Skin epidermis (tissue), 12 donors: ENCODE results near the gene TFF2.

Experiments
- H3K27ac ChIP-seq, 21 experiments: fragments of 200-600 bp; sonication (generic) in 11 of 21; one replicate each; pipeline ENCODE4 v1.5.0; 2020; ENCODE audit warnings: mild to moderate bottlenecking in 3 of 21, inconsistent platforms in 2 of 21, moderate library complexity in 2 of 21
- H3K4me3 ChIP-seq, 7 experiments: fragments of 200-600 bp; sonication (generic) in 2 of 7; one replicate each; pipeline ENCODE4 v1.5.0; 2020; ENCODE audit warnings: inconsistent platforms in 2 of 7, mild to moderate bottlenecking in 2 of 7, moderate library complexity in 1 of 7

The TFF2 gene

DNA sequence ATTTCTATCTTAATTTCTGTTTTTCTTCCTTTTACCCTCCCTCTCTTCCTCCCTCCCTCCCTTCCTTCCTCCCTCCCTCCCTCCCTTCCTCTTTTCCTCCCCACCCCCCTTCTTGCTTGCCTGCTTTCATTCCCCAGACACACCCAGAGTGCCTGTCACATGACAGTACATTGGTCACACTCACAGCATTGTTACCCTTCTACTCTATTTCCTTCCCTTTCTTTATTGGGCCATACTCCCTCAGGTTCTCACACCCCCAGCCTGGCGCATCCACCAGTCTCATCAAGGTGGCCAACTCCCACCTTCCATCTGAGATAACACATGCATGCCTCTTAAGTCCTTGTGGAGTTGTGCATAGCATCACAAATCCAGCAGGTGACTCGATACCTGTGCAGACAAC is 34.2 kb upstream of the TFF2 start:
- Histone ChIP-seq H3K4me3 (no peak overlapping the region), H3K27ac (no peak overlapping the region)

DNA sequence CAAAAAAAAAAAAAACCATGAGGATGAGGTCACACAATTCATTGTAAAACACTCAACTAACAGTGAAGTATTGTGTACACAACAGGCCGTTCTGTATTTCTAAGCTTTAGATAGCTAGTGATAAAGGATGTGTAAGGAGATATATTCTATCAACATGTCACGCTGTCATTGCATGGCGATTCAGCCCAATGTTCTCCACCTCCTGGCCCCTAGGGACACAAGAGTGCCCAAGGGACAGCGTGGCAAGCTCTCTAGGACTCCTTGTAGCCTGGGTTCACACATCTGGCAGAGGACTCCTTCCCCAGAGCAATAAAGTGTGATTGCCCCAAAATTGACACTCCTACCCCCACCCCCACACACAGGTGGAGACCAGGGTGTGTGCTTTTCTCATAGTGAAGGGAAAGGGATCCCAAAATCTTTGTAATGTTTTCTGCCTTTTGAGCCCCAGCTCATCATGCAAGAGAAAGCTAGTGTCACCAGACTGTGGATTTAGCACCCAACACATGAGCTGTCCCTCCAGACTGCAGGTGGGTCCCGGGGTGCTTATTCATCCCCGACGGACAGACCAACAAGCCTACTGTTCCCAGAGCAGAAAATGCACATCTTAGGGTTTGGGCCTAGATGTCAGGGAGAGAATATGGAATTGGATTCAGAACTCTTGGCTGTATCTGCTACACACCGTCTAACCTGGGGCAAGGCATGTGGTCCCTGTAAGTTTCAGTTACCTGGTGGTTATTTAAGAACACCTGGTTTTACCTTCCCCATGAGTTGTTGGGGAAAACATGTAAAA is 33.6 kb upstream of the TFF2 start:
- Histone ChIP-seq H3K4me3 (no peak overlapping the region), H3K27ac (no peak overlapping the region)

DNA sequence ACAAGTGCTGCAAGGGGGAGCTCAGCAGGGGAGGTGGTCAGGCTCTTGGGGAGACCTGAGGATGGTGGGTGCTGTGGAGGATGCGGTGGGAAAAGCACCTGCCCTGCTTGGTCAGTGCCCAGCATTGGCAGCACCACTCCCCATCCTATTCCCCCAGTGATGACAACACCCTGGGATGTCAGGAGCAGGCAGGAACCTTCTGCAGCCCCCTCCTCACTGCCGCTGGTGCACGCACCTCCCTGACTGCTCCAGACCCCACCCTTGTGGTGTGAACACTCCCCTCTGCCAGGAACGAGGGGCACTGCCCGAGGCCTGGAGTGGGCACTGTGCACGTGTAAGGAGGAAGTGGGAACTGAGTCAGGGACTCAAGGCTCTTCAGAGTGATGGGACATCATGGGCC is 32.5 kb upstream of the TFF2 start:
- Histone ChIP-seq H3K4me3 (no peak overlapping the region), H3K27ac (no peak overlapping the region)

GRCh38 chr21:42382915-42383314 is 32.1 kb upstream of the TFF2 start:
- Histone ChIP-seq H3K27ac (no peak overlapping the region), H3K4me3 (no peak overlapping the region)

DNA sequence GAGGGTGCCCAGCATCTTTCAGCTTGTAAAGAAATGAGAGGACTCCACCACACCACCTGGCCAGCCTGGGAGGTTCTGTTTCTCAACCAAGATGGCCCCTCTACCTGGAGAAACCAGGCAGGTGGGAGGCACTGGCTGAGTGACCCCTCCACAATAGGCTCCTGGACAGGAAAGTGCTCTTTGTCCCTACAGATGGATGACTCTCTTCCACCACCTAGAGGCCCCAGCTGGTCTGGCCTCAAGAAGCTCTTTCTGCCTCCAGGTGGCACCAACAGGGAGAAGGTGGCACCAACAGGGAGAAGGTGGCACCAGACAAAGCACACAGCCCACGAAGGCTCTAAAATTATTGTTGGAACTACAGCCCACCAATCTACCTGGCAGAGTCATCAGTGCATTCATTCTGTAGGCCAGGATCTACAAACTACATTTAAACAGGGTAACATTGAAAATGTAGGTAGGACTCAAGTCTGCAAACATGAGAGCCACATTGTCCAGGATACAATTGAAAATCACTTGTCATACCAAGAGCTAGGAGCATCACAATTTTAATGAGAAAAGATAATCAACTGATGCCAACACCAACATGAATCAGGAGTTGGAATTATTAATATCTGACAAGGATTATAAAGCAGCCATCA is 30.7 kb upstream of the TFF2 start:
- Histone ChIP-seq H3K27ac (no peak overlapping the region), H3K4me3 (no peak overlapping the region)

- Histone ChIP-seq H3K27ac (no peak overlapping the region), H3K4me3 (no peak overlapping the region)
Observed at GRCh38 chr21:42379426-42380215, 28.8 kb upstream of the TFF2 start.

- Histone ChIP-seq H3K4me3 (no peak overlapping the region), H3K27ac (no peak overlapping the region)
Observed at GRCh38 chr21:42378418-42378817, 27.6 kb upstream of the TFF2 start.

DNA sequence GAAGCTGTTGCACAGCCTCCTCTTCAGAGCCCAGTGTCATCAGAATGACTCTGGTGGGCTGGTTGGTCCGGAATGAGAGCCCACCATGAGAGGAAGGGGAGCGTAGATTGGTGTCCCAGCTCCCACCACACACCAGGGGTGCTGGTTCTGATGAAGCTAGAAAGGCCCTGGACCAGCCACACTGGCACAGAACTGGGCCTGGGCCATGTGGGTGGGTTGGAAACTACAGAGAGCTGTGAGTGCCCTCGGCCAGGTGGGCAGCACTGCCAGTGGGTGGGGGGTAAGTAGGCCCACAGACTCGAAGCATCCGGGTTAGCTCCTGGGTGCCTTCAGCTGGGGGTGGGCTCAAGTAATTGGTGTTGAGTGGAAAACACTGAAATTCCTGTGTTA is 27.2 kb upstream of the TFF2 start:
- no peak overlapping the region for H3K27ac ChIP-seq
- H3K4me3 ChIP-seq = no peak overlapping the region

DNA sequence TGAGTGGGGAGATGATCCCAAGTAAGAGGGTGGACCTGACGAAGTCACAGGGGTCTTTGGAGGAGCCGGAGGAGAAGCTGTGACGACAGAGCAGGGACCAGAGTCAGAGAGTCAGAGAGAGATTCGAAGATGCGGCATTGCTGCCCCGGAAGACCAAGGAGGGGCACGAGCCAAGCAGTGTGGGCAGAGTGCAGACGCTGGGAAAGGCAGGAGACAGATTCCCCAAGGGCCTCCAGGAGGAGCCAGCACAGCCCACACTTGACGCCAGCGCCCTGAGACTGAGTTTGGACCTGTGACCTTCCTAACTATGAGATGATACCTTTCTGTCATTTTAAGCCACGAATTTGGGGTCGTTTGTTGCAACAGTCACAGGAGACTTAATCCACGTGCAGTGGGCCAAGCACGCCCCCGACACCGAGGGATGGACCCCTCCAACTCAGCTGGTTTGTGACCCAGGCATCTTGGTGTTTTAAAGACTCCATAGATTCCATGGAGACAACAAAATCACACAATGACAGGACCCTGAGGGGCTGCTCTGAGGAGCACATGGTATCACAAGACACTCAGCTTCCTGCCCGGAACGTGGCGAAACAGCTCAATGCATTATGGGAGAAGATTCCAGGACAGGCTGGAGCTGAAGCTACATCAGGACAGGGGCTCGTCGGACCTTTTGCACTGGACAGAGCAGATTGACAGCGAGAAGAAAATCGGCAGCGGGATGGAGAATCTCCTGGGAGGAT is 26.6 kb upstream of the TFF2 start:
- Histone ChIP-seq H3K4me3 (no peak overlapping the region), H3K27ac (no peak overlapping the region)

DNA sequence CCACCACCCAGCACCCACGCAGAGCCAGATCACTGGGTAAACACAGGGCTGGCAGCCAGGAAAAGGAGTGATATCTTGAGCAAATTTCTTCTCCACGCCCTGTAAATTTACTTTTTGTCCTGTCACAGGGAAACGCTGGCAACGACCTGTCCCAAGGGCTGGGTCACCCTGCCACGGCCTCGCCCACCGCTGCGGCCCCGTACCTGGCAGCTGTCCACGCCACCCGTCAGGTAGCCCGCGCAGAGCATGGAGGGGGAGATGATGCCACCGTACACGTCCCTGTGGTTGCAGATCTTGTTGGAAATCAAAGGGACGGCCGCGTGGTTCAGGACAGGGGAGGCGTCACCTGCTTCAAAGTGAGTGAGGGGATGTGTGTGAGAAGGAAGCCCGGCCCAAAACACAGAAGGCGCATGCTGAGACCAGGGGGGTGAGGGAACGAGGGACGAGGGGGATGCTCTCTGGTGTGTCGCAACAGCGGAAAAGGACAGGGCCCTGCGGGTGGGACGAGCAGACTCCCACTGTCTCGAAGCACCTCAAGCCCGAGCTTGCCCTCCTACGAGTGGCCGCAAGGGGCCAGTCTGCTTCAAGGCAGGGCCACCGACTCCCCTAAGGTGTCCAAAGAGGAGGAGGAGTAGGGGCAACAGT is 25.7 kb upstream of the TFF2 start:
- H3K27ac ChIP-seq = no peak overlapping the region

GRCh38 chr21:42375966-42376337 is 25.2 kb upstream of the TFF2 start:
- H3K27ac ChIP-seq = no peak overlapping the region
- H3K4me3 ChIP-seq = no peak overlapping the region

More for the DNA sequence above, 25.7 kb upstream of the TFF2 start:
- no peak overlapping the region for H3K4me3 ChIP-seq

DNA sequence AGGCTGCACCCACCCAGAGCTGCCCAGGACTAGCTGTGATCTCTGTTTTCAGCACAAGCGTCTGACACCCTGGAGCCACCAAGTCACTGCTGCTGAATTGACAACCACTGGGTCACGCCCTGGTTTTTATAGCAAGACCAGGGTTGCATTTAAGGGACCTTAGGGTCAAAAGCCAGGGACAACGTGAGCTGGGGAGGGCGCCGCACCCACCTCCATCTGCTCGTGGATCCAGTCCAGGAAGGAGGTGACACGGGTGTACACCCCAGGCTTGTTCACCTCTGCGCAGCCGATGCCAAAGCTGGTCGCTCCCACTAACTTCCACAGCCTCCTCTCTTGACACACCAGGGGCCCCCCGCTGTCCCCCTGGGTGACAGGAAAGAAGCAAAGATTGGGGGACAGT is 24.7 kb upstream of the TFF2 start:
- Histone ChIP-seq H3K27ac (no peak overlapping the region), H3K4me3 (no peak overlapping the region)

GRCh38 chr21:42374864-42375499 is 24.2 kb upstream of the TFF2 start:
- Histone ChIP-seq H3K4me3 (no peak overlapping the region), H3K27ac (no peak overlapping the region)

DNA sequence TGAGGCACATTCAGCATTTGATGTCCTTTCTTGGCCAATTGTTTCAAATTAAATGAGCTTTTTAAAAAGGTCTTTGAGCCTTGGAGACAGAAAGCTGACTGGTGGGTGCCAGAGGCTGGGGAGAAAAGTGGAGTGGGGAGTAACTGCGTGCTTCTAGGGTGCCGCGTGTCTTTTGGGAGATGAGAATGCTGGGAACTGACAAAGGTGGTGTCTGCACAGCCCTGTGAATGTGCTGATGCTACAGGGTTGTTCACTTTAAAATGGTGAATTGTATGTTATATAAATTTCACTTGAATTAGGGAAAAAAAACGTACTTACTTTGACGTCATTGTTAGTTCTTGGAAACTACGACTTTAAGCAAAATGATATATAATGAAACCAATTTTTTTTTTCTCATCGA is 23.7 kb upstream of the TFF2 start:
- no peak overlapping the region for H3K4me3 ChIP-seq
- H3K27ac ChIP-seq = no peak overlapping the region

DNA sequence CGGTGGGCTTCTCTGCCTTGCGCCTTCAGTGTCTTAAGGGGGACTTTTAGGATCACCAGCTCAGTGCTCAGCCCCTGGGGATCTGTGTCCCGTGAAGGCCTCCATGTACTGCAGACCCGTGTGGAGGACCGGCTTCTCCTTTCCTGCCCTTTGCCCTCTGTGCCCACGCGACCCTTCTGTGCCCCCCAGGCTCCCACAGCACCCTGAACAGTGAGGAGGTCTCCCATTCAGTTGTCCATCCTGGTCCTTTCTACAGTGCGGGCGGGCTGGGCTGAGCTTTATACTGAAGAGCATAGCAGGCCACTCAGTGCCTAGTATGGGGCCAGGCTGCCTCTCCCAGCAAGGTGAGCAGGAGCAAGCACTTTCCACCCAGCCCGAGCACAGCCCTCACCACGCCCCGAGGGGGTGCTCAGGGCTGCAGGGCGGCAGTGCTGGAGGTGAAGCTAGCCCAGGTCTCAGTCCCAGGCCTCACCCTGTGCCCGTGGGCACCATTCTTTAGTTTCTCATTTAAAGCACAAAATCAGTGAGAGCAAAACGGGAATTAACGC is 23.2 kb upstream of the TFF2 start:
- no peak overlapping the region for H3K27ac ChIP-seq
- H3K4me3 ChIP-seq = no peak overlapping the region

DNA sequence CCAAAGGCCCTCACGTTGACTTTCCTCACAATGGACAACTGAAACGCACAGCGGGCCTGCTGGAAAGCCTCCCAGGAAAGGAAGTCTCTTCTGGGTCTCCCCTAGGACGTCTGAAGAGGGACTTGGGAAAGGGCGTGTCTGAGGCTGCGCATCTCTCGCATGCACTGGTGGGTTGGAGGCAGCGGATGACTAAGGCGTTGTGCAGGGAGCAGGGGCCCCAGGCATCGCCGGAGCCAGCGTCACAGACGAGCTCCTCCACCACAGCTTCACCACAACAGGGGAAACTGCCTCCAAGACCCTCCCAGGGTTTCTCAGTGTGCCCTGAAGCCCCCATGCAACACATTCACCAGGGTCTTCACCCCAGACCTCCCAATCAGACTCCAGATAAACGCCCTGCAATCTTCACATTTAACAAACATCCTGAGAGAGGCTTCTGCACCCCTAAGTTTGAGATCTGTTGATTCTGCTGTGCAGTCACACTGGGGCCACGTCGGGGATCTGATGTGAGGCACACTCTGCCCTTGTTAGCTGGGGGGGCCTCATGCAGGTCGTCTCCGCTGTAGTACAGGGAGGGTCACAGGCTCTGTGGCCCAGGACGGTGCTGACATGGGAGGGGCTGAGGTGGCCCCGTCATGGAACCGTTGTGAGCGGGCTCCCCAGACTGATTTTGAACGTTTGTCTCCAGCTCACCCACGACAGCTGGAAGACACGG is 22.6 kb upstream of the TFF2 start:
- Histone ChIP-seq H3K27ac (no peak overlapping the region), H3K4me3 (no peak overlapping the region)

- Histone ChIP-seq H3K4me3 (no peak overlapping the region), H3K27ac (no peak overlapping the region)
Observed at GRCh38 chr21:42370894-42371654, 20.3 kb upstream of the TFF2 start.

- H3K27ac ChIP-seq = no peak overlapping the region
- no peak overlapping the region for H3K4me3 ChIP-seq
Observed at GRCh38 chr21:42369821-42370220, 19.0 kb upstream of the TFF2 start.
